ENCODE results near the gene GOLGA6L6.
"Not testable (repeated sequence)": the region's sequence is repeated elsewhere in the genome, so short reads cannot be mapped to it uniquely, and the experiment has no call there.

Gene GOLGA6L6

GRCh38 chr15:20492598-20492997 lies 49.0 kb downstream of the GOLGA6L6 start:
- H3K27ac Mint-ChIP-seq; H3K4me1 Mint-ChIP-seq (ENCODE audit: low read depth); H3K4me3 Mint-ChIP-seq; DNase-seq (ENCODE audit: low spot score); H3K9me3 Mint-ChIP-seq; H3K27me3 Mint-ChIP-seq (ENCODE audit: low read depth); H3K36me3 Mint-ChIP-seq (ENCODE audit: low read depth): not testable (repeated sequence)

- not testable (repeated sequence) for H3K27me3 Mint-ChIP-seq (ENCODE audit: low read depth); H3K4me1 Mint-ChIP-seq (ENCODE audit: low read depth); H3K36me3 Mint-ChIP-seq (ENCODE audit: low read depth); H3K9me3 Mint-ChIP-seq; H3K27ac Mint-ChIP-seq; DNase-seq (ENCODE audit: low spot score); H3K4me3 Mint-ChIP-seq
These were observed 52.3 kb downstream of the GOLGA6L6 start for GRCh38 chr15:20489320-20489719.
